Measurements from ENCODE around the gene CDH15.

GRCh38 chr16:89210904-89211515 lies 39.5 kb downstream of the CDH15 start:
- no peak for TF ChIP-seq EZH2 (IDR thresholded peaks at IDR 0.05; ENCODE audit: insufficient read depth, poor library complexity, severe bottlenecking)
- TF ChIP-seq EZH2phosphoT487 (IDR thresholded peaks at IDR 0.05; ENCODE audit: insufficient read depth, low read depth), result no peak
